GM12878 (cell line): Measurements from ENCODE around the gene C19orf12. TPM values are rescaled to one million over a fixed set of nuclear protein-coding genes. Genes with fewer than 3 reads are reported as not detected.

Source experiments
- ATAC-seq: fragments of 200-7000 bp; cut with Tn5 transposase; 3 replicates; pipeline ENCODE4 v1.9.1; 2020; ENCODE audit warnings: mild to moderate bottlenecking, moderate library complexity
- BruUV-seq: library from RNA; stranded (reverse); fragments of 400-500 nt; replicated peaks from 2 replicates; lab custom pipeline; 2021; lab: Mats Ljungman, UMichigan
- CTCF ChIA-PET: fragments of 300-600 bp; sonication (Branson Sonifier 250); formaldehyde crosslinking; extraction: SDS; loops from one replicate; lab custom pipeline; 2021; ENCODE audit warnings: inconsistent platforms; lab: Yijun Ruan, JAX
- POLR2A ChIA-PET: fragments of 350-600 bp; formaldehyde crosslinking; extraction: SDS; loops from one replicate; lab custom pipeline; 2021; ENCODE audit warnings: inconsistent platforms; lab: Charles Lee
- RAD21 ChIA-PET: fragments of 300-600 bp; sonication (Branson Sonifier 250); formaldehyde crosslinking; loops from one replicate; lab custom pipeline; 2023; ENCODE audit warnings: antibody characterized with exemption; ENCODE audit not compliant: unreplicated experiment; lab: Charles Lee
- SMC1A ChIA-PET: fragments of 300-600 bp; sonication (Branson Sonifier 250); formaldehyde crosslinking; loops from one replicate; lab custom pipeline; 2023; ENCODE audit not compliant: unreplicated experiment, uncharacterized antibody; lab: Charles Lee
- DNase-seq: peaks from one replicate; pipeline ENCODE4 v3.0.0-alpha.2; 2011; ENCODE audit warnings: low read depth, low spot score
- FAIRE-seq: peaks from 3 replicates; lab custom pipeline; 2011; peaks lifted over from hg19 to GRCh38; lab: Jason Lieb, UNC
- H2AFZ ChIP-seq: 2 replicates; pipeline ENCODE4 v1.6.0; 2011; ENCODE audit warnings: low read depth, low read length, control low read depth; ENCODE audit not compliant: control insufficient read depth
- H3K27ac ChIP-seq: 2 replicates; pipeline ENCODE4 v1.5.1; 2011; ENCODE audit warnings: control low read depth; ENCODE audit not compliant: control insufficient read depth, insufficient read depth
- H3K27me3 ChIP-seq, 2 experiments: replicated peaks in 1 of 2; 2 replicates each; pipeline versions ENCODE4 v1.6.0 to v1.6.1; 2011; ENCODE audit warnings: low read length in 1 of 2; ENCODE audit not compliant: control insufficient read depth in 2 of 2, insufficient read depth in 2 of 2
- H3K36me3 ChIP-seq, 2 experiments: 2 replicates each; pipeline ENCODE4 v1.5.1; 2011; ENCODE audit warnings: low read length in 1 of 2; ENCODE audit not compliant: control insufficient read depth in 2 of 2, insufficient read depth in 2 of 2
- H3K4me1 ChIP-seq: 2 replicates; pipeline ENCODE4 v1.6.1; 2011; ENCODE audit warnings: mild to moderate bottlenecking, low read length, moderate library complexity, mixed read lengths; ENCODE audit not compliant: control insufficient read depth, insufficient read depth
- H3K4me2 ChIP-seq: 2 replicates; pipeline ENCODE4 v1.6.0; 2011; ENCODE audit warnings: control low read depth; ENCODE audit not compliant: control insufficient read depth, insufficient read depth
- H3K4me3 ChIP-seq: fragments of 200-600 bp; sonication (generic); 2 replicates; pipeline ENCODE4 v1.5.1; 2016
- H3K79me2 ChIP-seq: 2 replicates; pipeline ENCODE4 v1.6.0; 2011; ENCODE audit warnings: low read length; ENCODE audit not compliant: control insufficient read depth, insufficient read depth
- H3K9ac ChIP-seq: 2 replicates; pipeline ENCODE4 v1.8.0; 2011; ENCODE audit warnings: low read length, control low read depth, mixed read lengths; ENCODE audit not compliant: control insufficient read depth, insufficient read depth
- H3K9me3 ChIP-seq: replicated peaks from 3 replicates; pipeline ENCODE4 v1.5.1; 2011; ENCODE audit warnings: mild to moderate bottlenecking, low read length; ENCODE audit not compliant: control insufficient read depth, insufficient read depth
- H4K20me1 ChIP-seq: 2 replicates; pipeline ENCODE4 v1.6.0; 2011; ENCODE audit not compliant: control insufficient read depth, insufficient read depth
- RUNX3 ChIP-seq: IDR thresholded peaks from 2 replicates; pipeline ENCODE4 v1.6.1; 2012; ENCODE audit warnings: low read length, inconsistent platforms
- TCF12 ChIP-seq: IDR thresholded peaks from 2 replicates; pipeline ENCODE4 v1.6.1; 2011; ENCODE audit warnings: low read depth, mild to moderate bottlenecking, low read length
- ZBED1 ChIP-seq: IDR thresholded peaks from 2 replicates; pipeline ENCODE4 v1.6.1; 2016; ENCODE audit warnings: borderline replicate concordance
- WGBS: methylation state at CpG from one replicate; pipeline ENCODE4 v1.1.6; 2016; ENCODE audit warnings: low lambda C conversion rate; ENCODE audit not compliant: insufficient replicate concordance, insufficient coverage; ENCODE audit errors: missing lambda C conversion rate; 5-methylcytosine and 5-hydroxymethylcytosine counted together
- in situ Hi-C: fragments of 300-500 bp; cut with MboI; formaldehyde crosslinking; loops from 9 replicates; pipeline ENCODE4 v1.14.3; 2018; ENCODE audit warnings: mixed read lengths
- intact Hi-C: fragments of 100-400 bp; cut with micrococcal nuclease; formaldehyde crosslinking; loops from one replicate; pipeline ENCODE4 v1.14.2; 2022; ENCODE audit not compliant: unreplicated experiment
- polyA plus RNA-seq, 11 experiments: library from polyadenylated mRNA; depleted of rRNA in 4 of 11; unstranded in 6 of 11; stranded (reverse) in 5 of 11; fragments of >200 nt; fragmentation: Nextera tagmentation in 4 of 11; fragmentation: Illumina TruSeq in 1 of 11; extraction: Ambion mirVana in 4 of 11; extraction: Trizol in 1 of 11; gene quantifications; 1 replicate in 1 of 11; 2 replicates in 10 of 11; pipeline versions ENCODE4 v1.2.1 to v1.2.3, GENCODE V29; 2011 to 2016; ENCODE audit warnings: inconsistent platforms in 2 of 11, missing spikeins in 2 of 11, low read depth in 1 of 11
- total RNA-seq, 4 experiments: library from RNA; depleted of rRNA in 3 of 4; stranded (reverse); fragments of >200 nt in 3 of 4; fragmentation: Illumina TruSeq in 1 of 4; extraction: Trizol in 1 of 4; gene quantifications; 2 replicates each; pipeline versions ENCODE4 v1.2.1 to v1.2.3, GENCODE V29; 2013 to 2021

Gene C19orf12
- total and polyA plus RNA-seq, 10 of the 15 experiments (the other 5 are each of a cell fraction or from before 2014, with no cell fraction given) = 2.3 to 23.5 (median 20.3) TPM

DNA sequence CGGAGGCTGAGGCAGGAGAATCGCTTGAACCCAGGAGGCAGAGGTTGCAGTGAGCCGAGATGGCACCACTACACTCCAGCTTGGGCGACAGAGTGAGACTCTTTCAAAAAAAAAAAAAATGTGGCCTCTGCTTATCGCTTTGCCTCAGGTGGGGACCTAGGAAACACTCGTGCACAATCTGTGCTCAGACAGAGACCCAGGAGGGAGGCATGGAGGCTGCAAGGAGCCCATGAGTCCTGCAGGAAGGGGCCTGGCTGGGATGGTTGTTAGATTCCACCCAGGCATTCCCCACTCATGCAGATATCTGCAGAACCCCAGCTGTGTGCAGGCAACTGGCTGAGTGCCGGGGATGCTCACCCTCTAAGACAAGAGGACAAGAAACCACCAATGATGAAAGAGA lies 43.8 kb upstream of the C19orf12 start:
- Histone ChIP-seq H3K79me2 (no peaks in the 10 kb centered on the region), H3K4me1 (no peaks in the 10 kb centered on the region)
- no peak for ATAC-seq
- TF ChIP-seq RUNX3 (no peak), TCF12 (no peak)
- TF ChIP-seq, all 136 proteins: peak for 0
- FAIRE-seq = no peak
- 51% methylated on average over 7 of the region's 7 CpGs for WGBS
- in situ Hi-C loops (no loop called here), intact Hi-C loops (no loop called here)
- BruUV-seq = no TSS peak
- no peak overlapping the region for H2AFZ ChIP-seq
- H3K36me3 ChIP-seq = no peaks in the 10 kb centered on the region
- DNase-seq = no peak
- POLR2A ChIA-PET = interaction anchor here (0.6 kb wide), 1 partner anchor 176 kb away, joined by 3 read pairs; no protein-coding TSS in a partner anchor
- CTCF ChIA-PET = interaction anchor here (1.2 to 3.0 kb wide), 4 partner anchors 28 to 119 kb away, joined by 3 to 11 read pairs (median 5); no protein-coding TSS in a partner anchor
- H3K9me3 ChIP-seq = no peaks in the 10 kb centered on the region
- SMC1A ChIA-PET = no interaction called here
- no peak overlapping the region for H3K27ac ChIP-seq
- no peak overlapping the region for H3K4me3 ChIP-seq
- no peak overlapping the region for H3K9ac ChIP-seq
- H3K27me3 ChIP-seq = no peaks in the 10 kb centered on the region
- H4K20me1 ChIP-seq = no peaks in the 10 kb centered on the region
- RAD21 ChIA-PET = interaction anchor here (1.6 to 2.1 kb wide), 2 partner anchors 42 to 87 kb away, joined by 4 to 10 read pairs; no protein-coding TSS in a partner anchor
- H3K4me2 ChIP-seq = no peak overlapping the region

DNA sequence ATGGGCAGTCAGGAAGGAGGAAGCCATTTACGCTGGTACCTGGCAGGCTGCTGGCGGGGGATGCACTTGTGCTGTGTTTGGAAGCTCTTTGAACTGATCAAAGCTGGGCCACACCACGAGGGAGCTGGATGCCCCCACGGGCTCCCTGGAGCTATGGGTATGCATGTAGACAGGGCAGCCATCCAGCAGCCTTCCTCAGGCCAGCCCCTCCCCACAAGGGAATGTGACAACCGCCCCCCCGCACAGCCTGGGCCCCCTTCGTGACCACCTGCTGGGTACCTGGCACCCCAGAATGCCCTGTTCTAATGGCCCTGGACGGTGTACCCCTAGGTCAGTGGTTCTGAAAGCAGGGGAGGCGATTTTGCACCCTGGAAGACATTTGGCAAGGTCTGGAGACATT lies 42.5 kb upstream of the C19orf12 start:
- no peak for TF ChIP-seq ZBED1
- Histone ChIP-seq H3K4me1 (no peaks in the 10 kb centered on the region), H3K4me2 (no peak overlapping the region), H3K4me3 (no peak overlapping the region), H4K20me1 (no peaks in the 10 kb centered on the region), H3K79me2 (no peaks in the 10 kb centered on the region), H3K27me3 (no peaks in the 10 kb centered on the region), H3K27ac (no peak overlapping the region), H3K36me3 (no peaks in the 10 kb centered on the region), H3K9me3 (no peaks in the 10 kb centered on the region), H2AFZ (no peak overlapping the region), H3K9ac (no peak overlapping the region)
- DNase-seq (no peak), FAIRE-seq (no peak), ATAC-seq (no peak)
- POLR2A ChIA-PET = no interaction called here
- intact Hi-C loops (no loop called here), in situ Hi-C loops (no loop called here)
- WGBS = 40% methylated on average over 9 of the region's 9 CpGs
- no TSS peak for BruUV-seq
- SMC1A ChIA-PET = no interaction called here
- CTCF ChIA-PET = interaction anchor here (1.3 kb wide), 1 partner anchor 115 kb away, joined by 5 read pairs; no protein-coding TSS in a partner anchor
- RAD21 ChIA-PET = no interaction called here
